HuH-7 (cell line): ENCODE data around the gene CTNNA3.

ENCODE experiments used
- DNase-seq: peaks from one replicate; pipeline ENCODE4 v3.0.0; 2011; ENCODE audit warnings: low spot score

The CTNNA3 gene

GRCh38 chr10:66534866-66535265, 1161.1 kb downstream of the CTNNA3 start:
- no peak for DNase-seq

- no peak for DNase-seq
Measured at GRCh38 chr10:66521506-66521905, 1174.5 kb downstream of the CTNNA3 start.

- DNase-seq, result no peak
Measured at GRCh38 chr10:66519616-66520015, 1176.4 kb downstream of the CTNNA3 start.

- DNase-seq, result no peak
Measured at GRCh38 chr10:66514666-66515065, 1181.3 kb downstream of the CTNNA3 start.

- DNase-seq, result no peak
Measured at GRCh38 chr10:66513504-66513903, 1182.5 kb downstream of the CTNNA3 start.

GRCh38 chr10:66505003-66505657, 1190.9 kb downstream of the CTNNA3 start:
- no peak for DNase-seq

- peak; percentile 0 for DNase-seq
Measured at GRCh38 chr10:66501356-66501755, 1194.6 kb downstream of the CTNNA3 start.

GRCh38 chr10:66483966-66484365, 1212.0 kb downstream of the CTNNA3 start:
- no peak for DNase-seq

GRCh38 chr10:66472156-66472555, 1223.8 kb downstream of the CTNNA3 start:
- DNase-seq, result no peak

GRCh38 chr10:66467042-66467441, 1229.0 kb downstream of the CTNNA3 start:
- DNase-seq, result no peak

- no peak for DNase-seq
Measured at GRCh38 chr10:66466622-66467021, 1229.4 kb downstream of the CTNNA3 start.

GRCh38 chr10:66463611-66464010, 1232.4 kb downstream of the CTNNA3 start:
- no peak for DNase-seq

- DNase-seq, result no peak
Measured at GRCh38 chr10:66457629-66458028, 1238.4 kb downstream of the CTNNA3 start.

GRCh38 chr10:66455304-66455703, 1240.7 kb downstream of the CTNNA3 start:
- DNase-seq, result no peak

GRCh38 chr10:66440568-66440967, 1255.4 kb downstream of the CTNNA3 start:
- DNase-seq, result no peak

- no peak for DNase-seq
Measured at GRCh38 chr10:66414943-66415342, 1281.1 kb downstream of the CTNNA3 start.

- DNase-seq, result no peak
Measured at GRCh38 chr10:66405566-66405965, 1290.4 kb downstream of the CTNNA3 start.

GRCh38 chr10:66398669-66399068, 1297.3 kb downstream of the CTNNA3 start:
- DNase-seq, result no peak

GRCh38 chr10:66394342-66395063, 1301.5 kb downstream of the CTNNA3 start:
- DNase-seq, result no peak

- no peak for DNase-seq
Measured at GRCh38 chr10:66390926-66391325, 1305.1 kb downstream of the CTNNA3 start.

- DNase-seq, result no peak
Measured at GRCh38 chr10:66381045-66381444, 1315.0 kb downstream of the CTNNA3 start.

- DNase-seq, result no peak
Measured at GRCh38 chr10:66378117-66378876, 1317.7 kb downstream of the CTNNA3 start.

- no peak for DNase-seq
Measured at GRCh38 chr10:66368146-66368545, 1327.8 kb downstream of the CTNNA3 start.
